GM18868 (cell line): ENCODE results near the gene KRT31.
"Not testable (repeated sequence)": the region's sequence is repeated elsewhere in the genome, so short reads cannot be mapped to it uniquely, and the experiment has no call there.

ENCODE experiments used
- ATAC-seq: cut with Tn5 transposase; IDR thresholded peaks from one replicate; pipeline ENCODE4 v1.9.1; 2021; ENCODE audit warnings: mild to moderate bottlenecking, moderate library complexity; ENCODE audit not compliant: unreplicated experiment

KRT31 gene

DNA sequence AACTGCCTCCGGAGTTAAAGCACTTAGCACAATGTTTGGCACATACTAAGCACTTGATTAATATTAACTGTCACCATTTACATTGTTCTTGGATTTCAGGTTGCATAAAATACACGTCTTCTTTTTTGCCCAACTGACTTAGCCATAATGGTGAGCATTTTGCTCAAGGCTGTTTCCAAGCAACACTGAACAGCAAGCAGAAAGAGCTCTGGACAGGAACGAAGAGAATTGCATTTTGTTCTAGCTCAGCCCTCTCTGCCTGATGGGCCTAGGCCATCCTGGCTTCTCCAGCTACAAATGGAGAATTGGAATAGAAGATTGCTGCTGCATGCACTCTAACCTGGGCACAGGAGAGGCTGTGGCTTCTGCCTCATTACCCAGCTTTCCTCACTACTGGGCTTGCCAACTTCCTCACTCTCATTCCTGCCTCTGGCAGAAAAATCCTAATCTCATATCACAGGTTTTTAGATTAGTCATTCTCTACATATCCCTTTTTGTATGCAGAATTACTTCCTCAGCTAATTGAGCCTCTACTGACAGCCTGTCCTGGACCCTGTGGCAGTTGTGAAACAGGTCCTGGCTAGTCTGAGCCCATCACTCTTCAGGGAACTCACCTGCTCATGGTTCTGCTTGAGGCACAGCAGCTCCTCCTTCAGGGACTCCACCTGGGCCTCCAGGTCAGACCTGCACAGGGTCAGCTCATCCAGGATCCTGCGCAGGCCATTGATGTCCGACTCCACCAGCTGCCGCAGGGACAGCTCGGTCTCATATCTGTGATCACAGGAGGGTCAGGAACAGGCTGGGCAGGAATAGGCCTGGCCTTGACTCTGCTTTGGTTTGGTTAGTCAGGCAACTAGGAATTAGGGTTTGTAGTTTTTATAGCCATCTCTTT is 49.3 kb downstream of the KRT31 start:
- no peak for ATAC-seq

- ATAC-seq = not testable (repeated sequence)
These were observed 51.0 kb downstream of the KRT31 start for GRCh38 chr17:41346421-41346820.

GRCh38 chr17:41345992-41346391 is 51.4 kb downstream of the KRT31 start:
- ATAC-seq = no peak
